Lower leg skin (tissue), 4 donors: ENCODE data around the gene FAXDC2. TPM values are rescaled to one million over a fixed set of nuclear protein-coding genes. Genes with fewer than 3 reads are reported as not detected.

Experiments
- DNase-seq, 2 donors: peaks; one replicate each; pipeline ENCODE4 v3.0.0-alpha.2; 2019; ENCODE audit warnings: low spot score in 2 of 2
- H3K4me3 ChIP-seq: fragments of 200-600 bp; sonication (generic); 2 replicates; pipeline ENCODE4 v1.5.1; 2017; ENCODE audit warnings: mild to moderate bottlenecking, low read depth; ENCODE audit not compliant: poor library complexity, severe bottlenecking
- POLR2A ChIP-seq, 2 donors: fragments of 450-650 bp; IDR thresholded peaks; one replicate each; pipeline ENCODE4 v1.6.1; 2016 to 2017; ENCODE audit warnings: antibody characterized with exemption in 2 of 2, mild to moderate bottlenecking in 1 of 2, moderate library complexity in 1 of 2
- WGBS, 2 donors: methylation state at CpG; one replicate each; pipeline ENCODE4 v1.1.5; 2018; 5-methylcytosine and 5-hydroxymethylcytosine counted together
- intact Hi-C: fragments of 100-400 bp; cut with DNase I; formaldehyde crosslinking; loops from one replicate; pipeline ENCODE4 v1.15.0; 2023; ENCODE audit warnings: low total_unique reads
- total RNA-seq, 4 donors: library from RNA; depleted of rRNA; stranded (reverse); fragments of >200 nt; gene quantifications; one replicate each; pipeline ENCODE4 v1.1.0, GENCODE V29; 2016
- TF ChIP-seq, protein P1 (sequence below), 3 donors: fragments of 450-650 bp; IDR thresholded peaks; one replicate each; pipeline ENCODE4 v1.5.1; 2016; ENCODE audit warnings: antibody characterized with exemption in 3 of 3, mild to moderate bottlenecking in 3 of 3, moderate library complexity in 2 of 3

Gene FAXDC2, protein sequence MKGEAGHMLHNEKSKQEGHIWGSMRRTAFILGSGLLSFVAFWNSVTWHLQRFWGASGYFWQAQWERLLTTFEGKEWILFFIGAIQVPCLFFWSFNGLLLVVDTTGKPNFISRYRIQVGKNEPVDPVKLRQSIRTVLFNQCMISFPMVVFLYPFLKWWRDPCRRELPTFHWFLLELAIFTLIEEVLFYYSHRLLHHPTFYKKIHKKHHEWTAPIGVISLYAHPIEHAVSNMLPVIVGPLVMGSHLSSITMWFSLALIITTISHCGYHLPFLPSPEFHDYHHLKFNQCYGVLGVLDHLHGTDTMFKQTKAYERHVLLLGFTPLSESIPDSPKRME
- 10 to 100 TPM; 20.2 to 72.8 (median 47.3) TPM for total RNA-seq

DNA sequence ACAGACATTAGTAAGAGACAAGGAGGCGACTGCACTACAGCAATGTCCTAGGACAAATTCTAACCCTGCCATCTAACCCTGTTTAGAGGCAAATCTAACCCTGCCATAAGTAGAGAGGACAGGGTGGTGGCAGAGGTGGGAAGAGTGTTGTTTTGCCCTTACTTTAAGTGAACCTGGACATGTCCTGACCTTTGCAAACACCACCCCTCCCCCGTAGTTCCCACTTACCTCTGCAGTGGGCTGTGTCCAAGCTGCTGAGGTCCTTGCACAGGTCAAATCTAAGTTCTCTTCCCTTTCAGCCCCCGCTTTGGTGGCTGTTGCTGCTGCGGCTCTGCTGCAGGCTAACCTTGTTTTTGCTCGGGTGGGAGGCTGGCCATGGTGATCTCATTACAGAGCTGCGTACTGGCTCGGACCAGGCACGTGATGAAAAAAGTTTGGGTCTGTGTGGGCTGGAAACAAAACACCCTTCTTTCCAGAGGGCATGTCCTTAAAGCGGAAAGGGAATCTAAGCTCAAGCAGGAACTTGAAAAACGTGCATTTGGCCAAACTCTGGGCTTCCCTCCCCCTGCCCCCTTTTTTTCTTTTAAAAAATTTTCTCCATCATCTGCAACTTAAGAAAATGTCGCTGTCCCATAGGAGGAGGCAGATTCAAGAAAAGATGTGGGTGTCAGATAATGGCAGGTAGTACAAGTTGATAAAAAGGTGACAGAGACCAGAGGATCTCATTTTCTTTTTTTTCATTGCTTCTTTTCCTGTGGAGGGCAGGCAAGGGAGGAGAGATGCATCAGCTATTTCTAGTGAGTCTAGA, at the start of gene FAXDC2:
Gene FAXDC2 (minus strand): TSS at position 349 of the 808 bp plus-strand sequence. CDS start 12,425 bp downstream, outside the sequence.
- 4% methylated on average over 11 of the region's 11 CpGs for WGBS, 2 donors
- no peak for TF ChIP-seq POLR2A (IDR thresholded peaks at IDR 0.05)
- H3K4me3 ChIP-seq, result peak within 1 kb of the TSS; percentile 41
- intact Hi-C loops, result no loop called here
- peak; percentile 86 to 95 for DNase-seq

DNA sequence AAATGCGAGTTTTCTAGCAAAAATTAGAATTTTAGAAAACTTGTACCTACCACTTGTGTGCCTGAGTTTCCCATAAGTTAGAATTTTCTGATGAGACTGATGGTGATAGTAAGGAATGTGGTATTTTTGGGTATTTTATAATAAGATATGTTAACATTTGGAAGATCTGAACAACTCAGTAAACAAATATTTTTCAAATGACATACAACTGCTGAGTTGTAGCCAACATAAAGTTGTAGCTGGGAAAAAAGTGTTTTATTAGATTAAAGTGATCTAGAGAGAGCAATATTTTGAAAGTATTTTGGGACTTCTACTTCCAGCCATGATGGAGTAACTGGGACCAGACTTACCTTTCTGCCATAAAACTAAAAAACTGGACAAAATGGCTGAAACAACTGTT, 49.7 kb upstream of the FAXDC2 start:
- TF ChIP-seq, protein P1, sequence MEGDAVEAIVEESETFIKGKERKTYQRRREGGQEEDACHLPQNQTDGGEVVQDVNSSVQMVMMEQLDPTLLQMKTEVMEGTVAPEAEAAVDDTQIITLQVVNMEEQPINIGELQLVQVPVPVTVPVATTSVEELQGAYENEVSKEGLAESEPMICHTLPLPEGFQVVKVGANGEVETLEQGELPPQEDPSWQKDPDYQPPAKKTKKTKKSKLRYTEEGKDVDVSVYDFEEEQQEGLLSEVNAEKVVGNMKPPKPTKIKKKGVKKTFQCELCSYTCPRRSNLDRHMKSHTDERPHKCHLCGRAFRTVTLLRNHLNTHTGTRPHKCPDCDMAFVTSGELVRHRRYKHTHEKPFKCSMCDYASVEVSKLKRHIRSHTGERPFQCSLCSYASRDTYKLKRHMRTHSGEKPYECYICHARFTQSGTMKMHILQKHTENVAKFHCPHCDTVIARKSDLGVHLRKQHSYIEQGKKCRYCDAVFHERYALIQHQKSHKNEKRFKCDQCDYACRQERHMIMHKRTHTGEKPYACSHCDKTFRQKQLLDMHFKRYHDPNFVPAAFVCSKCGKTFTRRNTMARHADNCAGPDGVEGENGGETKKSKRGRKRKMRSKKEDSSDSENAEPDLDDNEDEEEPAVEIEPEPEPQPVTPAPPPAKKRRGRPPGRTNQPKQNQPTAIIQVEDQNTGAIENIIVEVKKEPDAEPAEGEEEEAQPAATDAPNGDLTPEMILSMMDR (IDR thresholded peaks at IDR 0.05), result no peak
- TF ChIP-seq POLR2A (IDR thresholded peaks at IDR 0.05), result no peak
- intact Hi-C loops, result no loop called here
- H3K4me3 ChIP-seq, result no peak overlapping the region
- WGBS, 2 donors, result 67 to 70% methylated on average over 1 of the region's 1 CpG
- no peak for DNase-seq

DNA sequence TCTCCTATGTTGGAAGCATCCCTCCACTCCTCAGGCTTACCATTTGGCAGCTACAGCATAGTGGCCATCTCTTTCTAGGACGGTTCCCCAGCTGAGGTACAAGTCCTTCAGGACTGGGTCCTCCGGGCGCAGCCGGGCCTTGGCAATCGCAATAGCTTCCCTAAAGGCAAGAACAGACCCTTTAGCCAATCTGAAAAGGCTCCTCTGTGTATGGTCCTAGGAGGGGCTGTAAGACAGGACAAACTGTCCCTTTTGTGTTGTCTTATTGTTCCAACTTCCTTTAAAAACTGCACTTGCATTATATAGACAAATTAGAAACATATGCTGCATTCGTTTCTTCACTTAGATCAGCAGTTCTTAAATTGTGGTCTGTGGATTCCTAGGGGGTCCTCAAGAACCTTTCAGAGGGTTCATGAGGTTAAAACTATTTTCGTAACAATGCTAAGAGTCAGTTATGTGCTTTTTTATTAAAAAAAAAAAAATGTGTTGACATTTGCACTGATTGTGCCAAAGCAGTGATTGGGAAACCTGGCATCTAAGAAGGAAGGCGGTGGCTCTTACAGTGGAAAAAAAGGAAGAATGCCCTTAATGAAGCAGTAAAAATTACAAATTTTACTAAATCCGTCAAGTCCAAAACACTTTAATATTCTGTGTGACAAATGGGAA, 48.9 kb upstream of the FAXDC2 start:
- TF ChIP-seq, protein P1 (IDR thresholded peaks at IDR 0.05), result no peak
- TF ChIP-seq POLR2A (IDR thresholded peaks at IDR 0.05), result no peak
- intact Hi-C loops, result no loop called here
- peak; percentile 67 to 87 for DNase-seq
- H3K4me3 ChIP-seq, result no peak overlapping the region
- WGBS, 2 donors, result 59 to 69% methylated on average over 9 of the region's 9 CpGs

DNA sequence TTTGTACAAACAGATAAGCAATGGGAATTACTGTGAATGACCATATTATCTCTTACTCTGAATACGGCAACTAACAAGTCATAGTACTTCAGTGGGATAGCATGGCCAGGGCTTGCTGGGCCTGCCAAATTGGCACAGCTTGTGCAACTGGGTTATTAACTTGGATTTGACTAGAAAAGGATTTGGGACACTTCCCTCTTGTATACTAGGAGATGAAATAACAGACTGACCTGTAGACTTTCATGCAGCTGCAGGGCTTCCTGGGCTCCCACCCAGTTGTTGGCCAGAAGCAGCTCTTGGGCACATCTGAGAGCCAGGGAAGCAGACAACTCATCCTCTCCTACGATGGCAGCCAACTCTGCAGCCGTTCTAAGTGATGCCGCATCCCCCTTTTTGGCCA, 47.8 kb upstream of the FAXDC2 start:
- WGBS, 2 donors, result 69 to 86% methylated on average over 4 of the region's 4 CpGs
- H3K4me3 ChIP-seq, result no peak overlapping the region
- DNase-seq, result peak; percentile 55 to 83
- intact Hi-C loops, result no loop called here
- TF ChIP-seq, protein P1 (IDR thresholded peaks at IDR 0.05), result no peak
- no peak for TF ChIP-seq POLR2A (IDR thresholded peaks at IDR 0.05)

DNA sequence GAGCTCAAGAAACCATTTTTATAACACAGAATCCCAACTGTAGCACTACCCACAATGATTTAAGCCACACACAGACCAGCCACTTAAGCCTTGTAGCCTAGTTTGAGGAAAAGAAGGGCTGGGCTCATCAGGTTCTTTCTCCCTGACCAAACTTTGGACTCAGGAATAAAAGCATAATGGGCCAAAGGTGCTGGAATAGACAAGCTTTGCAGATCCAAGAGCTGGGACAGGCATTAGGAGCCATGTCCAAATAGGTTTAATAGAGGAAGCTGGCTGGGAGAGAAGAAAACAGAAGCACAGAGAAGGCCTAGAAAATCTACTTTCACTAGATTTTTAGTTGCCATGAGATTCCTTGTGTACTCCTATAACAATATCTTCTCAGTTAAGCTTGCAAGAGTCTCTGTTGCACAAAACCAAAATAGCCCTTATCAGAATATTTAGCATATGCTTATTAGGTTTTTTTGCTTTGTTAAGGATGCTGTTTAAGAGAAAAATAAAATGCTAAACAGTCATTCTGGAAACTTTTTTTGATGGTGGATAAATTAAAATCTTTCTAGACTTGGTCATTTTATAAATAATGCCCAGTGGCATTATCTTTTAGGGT, 46.3 kb upstream of the FAXDC2 start:
- DNase-seq, result no peak
- intact Hi-C loops, result no loop called here
- TF ChIP-seq POLR2A (IDR thresholded peaks at IDR 0.05), result no peak
- TF ChIP-seq, protein P1 (IDR thresholded peaks at IDR 0.05), result no peak
- no peak overlapping the region for H3K4me3 ChIP-seq
